ENCODE data around the gene ST6GALNAC6.
A peak's percentile ranks its signal among the peaks of the same experiment; 100 is the strongest.

ST6GALNAC6 gene

GRCh38 chr9:127924736-127925444 is 25.5 kb upstream of the ST6GALNAC6 start:
- peaks cover 21% of the 10 kb centered on the region for H3K4me1 ChIP-seq (ENCODE audit: control insufficient read depth, insufficient read depth, low read length, unreplicated experiment)
- no peak overlapping the region for H3K27ac ChIP-seq (ENCODE audit: low read depth, low read length)
- no peaks in the 10 kb centered on the region for H3K27me3 ChIP-seq (ENCODE audit: insufficient read depth, low read length)
- no peaks in the 10 kb centered on the region for H3K79me2 ChIP-seq (ENCODE audit: control insufficient read depth, insufficient read depth, low read length, unreplicated experiment)
- H3K4me3 ChIP-seq (ENCODE audit: low read depth, low read length), result no peak overlapping the region
- H2AFZ ChIP-seq (ENCODE audit: low read length, unreplicated experiment), result no peak overlapping the region
- no peaks in the 10 kb centered on the region for H3K36me3 ChIP-seq (ENCODE audit: insufficient read depth, low read length)

- H3K27ac ChIP-seq (ENCODE audit: low read depth, low read length), result peak overlapping the region; percentile 95
Observed at GRCh38 chr9:127923771-127924170, 24.4 kb upstream of the ST6GALNAC6 start.

GRCh38 chr9:127923046-127923445 is 23.6 kb upstream of the ST6GALNAC6 start:
- H2AFZ ChIP-seq (ENCODE audit: low read length, unreplicated experiment), result no peak overlapping the region

More at GRCh38 chr9:127923771-127924170, 24.4 kb upstream of the ST6GALNAC6 start:
- no peak overlapping the region for H2AFZ ChIP-seq (ENCODE audit: low read length, unreplicated experiment)
- no peak overlapping the region for H3K4me3 ChIP-seq (ENCODE audit: low read depth, low read length)
- H3K79me2 ChIP-seq (ENCODE audit: control insufficient read depth, insufficient read depth, low read length, unreplicated experiment), result no peaks in the 10 kb centered on the region
- H3K27me3 ChIP-seq (ENCODE audit: insufficient read depth, low read length), result no peaks in the 10 kb centered on the region
- H3K36me3 ChIP-seq (ENCODE audit: insufficient read depth, low read length), result no peaks in the 10 kb centered on the region
- H3K4me1 ChIP-seq (ENCODE audit: control insufficient read depth, insufficient read depth, low read length, unreplicated experiment), result peaks cover 27% of the 10 kb centered on the region

GRCh38 chr9:127921557-127922120 is 22.2 kb upstream of the ST6GALNAC6 start:
- Histone ChIP-seq H3K79me2 (ENCODE audit: control insufficient read depth, insufficient read depth, low read length, unreplicated experiment) (peaks cover under 1% of the 10 kb centered on the region), H2AFZ (ENCODE audit: low read length, unreplicated experiment) (no peak overlapping the region), H3K27ac (ENCODE audit: low read depth, low read length) (no peak overlapping the region), H3K27me3 (ENCODE audit: insufficient read depth, low read length) (no peaks in the 10 kb centered on the region), H3K4me3 (ENCODE audit: low read depth, low read length) (no peak overlapping the region), H3K36me3 (ENCODE audit: insufficient read depth, low read length) (no peaks in the 10 kb centered on the region), H3K4me1 (ENCODE audit: control insufficient read depth, insufficient read depth, low read length, unreplicated experiment) (peaks cover 42% of the 10 kb centered on the region)

More at GRCh38 chr9:127923046-127923445, 23.6 kb upstream of the ST6GALNAC6 start:
- H3K79me2 ChIP-seq (ENCODE audit: control insufficient read depth, insufficient read depth, low read length, unreplicated experiment), result no peaks in the 10 kb centered on the region
- H3K27me3 ChIP-seq (ENCODE audit: insufficient read depth, low read length), result no peaks in the 10 kb centered on the region
- H3K4me3 ChIP-seq (ENCODE audit: low read depth, low read length), result no peak overlapping the region
- H3K36me3 ChIP-seq (ENCODE audit: insufficient read depth, low read length), result no peaks in the 10 kb centered on the region
- peak overlapping the region; percentile 95 for H3K27ac ChIP-seq (ENCODE audit: low read depth, low read length)
- peaks cover 35% of the 10 kb centered on the region for H3K4me1 ChIP-seq (ENCODE audit: control insufficient read depth, insufficient read depth, low read length, unreplicated experiment)

- Histone ChIP-seq H3K4me3 (ENCODE audit: low read depth, low read length) (no peak overlapping the region), H3K27ac (ENCODE audit: low read depth, low read length) (peak overlapping the region; percentile 95), H2AFZ (ENCODE audit: low read length, unreplicated experiment) (no peak overlapping the region), H3K79me2 (ENCODE audit: control insufficient read depth, insufficient read depth, low read length, unreplicated experiment) (peaks cover 9% of the 10 kb centered on the region), H3K36me3 (ENCODE audit: insufficient read depth, low read length) (no peaks in the 10 kb centered on the region), H3K4me1 (ENCODE audit: control insufficient read depth, insufficient read depth, low read length, unreplicated experiment) (peaks cover 44% of the 10 kb centered on the region), H3K27me3 (ENCODE audit: insufficient read depth, low read length) (no peaks in the 10 kb centered on the region)
Observed at GRCh38 chr9:127920794-127921193, 21.4 kb upstream of the ST6GALNAC6 start.

- H3K36me3 ChIP-seq (ENCODE audit: insufficient read depth, low read length), result no peaks in the 10 kb centered on the region
- no peaks in the 10 kb centered on the region for H3K27me3 ChIP-seq (ENCODE audit: insufficient read depth, low read length)
- no peak overlapping the region for H2AFZ ChIP-seq (ENCODE audit: low read length, unreplicated experiment)
- H3K27ac ChIP-seq (ENCODE audit: low read depth, low read length), result peak overlapping the region; percentile 95
- no peak overlapping the region for H3K4me3 ChIP-seq (ENCODE audit: low read depth, low read length)
- H3K79me2 ChIP-seq (ENCODE audit: control insufficient read depth, insufficient read depth, low read length, unreplicated experiment), result peaks cover 22% of the 10 kb centered on the region
- H3K4me1 ChIP-seq (ENCODE audit: control insufficient read depth, insufficient read depth, low read length, unreplicated experiment), result peaks cover 57% of the 10 kb centered on the region
Observed at GRCh38 chr9:127919253-127919815, 19.9 kb upstream of the ST6GALNAC6 start.

- Histone ChIP-seq H3K27ac (ENCODE audit: low read depth, low read length) (peak overlapping the region; percentile 95), H3K36me3 (ENCODE audit: insufficient read depth, low read length) (no peaks in the 10 kb centered on the region), H3K27me3 (ENCODE audit: insufficient read depth, low read length) (no peaks in the 10 kb centered on the region), H3K79me2 (ENCODE audit: control insufficient read depth, insufficient read depth, low read length, unreplicated experiment) (peaks cover 22% of the 10 kb centered on the region), H3K4me3 (ENCODE audit: low read depth, low read length) (no peak overlapping the region; the same call in 1 of the 2 replicates), H3K4me1 (ENCODE audit: control insufficient read depth, insufficient read depth, low read length, unreplicated experiment) (peaks cover 55% of the 10 kb centered on the region), H2AFZ (ENCODE audit: low read length, unreplicated experiment) (no peak overlapping the region)
Observed at GRCh38 chr9:127918183-127919107, 19.0 kb upstream of the ST6GALNAC6 start.

- Histone ChIP-seq H3K79me2 (ENCODE audit: control insufficient read depth, insufficient read depth, low read length, unreplicated experiment) (peaks cover 22% of the 10 kb centered on the region), H2AFZ (ENCODE audit: low read length, unreplicated experiment) (no peak overlapping the region), H3K4me3 (ENCODE audit: low read depth, low read length) (0 out of 2 replicates have a peak overlapping the region, but pooled peaks have one; percentile 52), H3K27ac (ENCODE audit: low read depth, low read length) (peak overlapping the region; percentile 95), H3K27me3 (ENCODE audit: insufficient read depth, low read length) (no peaks in the 10 kb centered on the region), H3K4me1 (ENCODE audit: control insufficient read depth, insufficient read depth, low read length, unreplicated experiment) (peaks cover 48% of the 10 kb centered on the region), H3K36me3 (ENCODE audit: insufficient read depth, low read length) (no peaks in the 10 kb centered on the region)
Observed at GRCh38 chr9:127917603-127918002, 18.2 kb upstream of the ST6GALNAC6 start.

GRCh38 chr9:127916720-127917581 is 17.5 kb upstream of the ST6GALNAC6 start, which contains the start of gene ST6GALNAC4:
TSS of gene ST6GALNAC4 (minus strand) at chr9:127917041. CDS start at chr9:127916419, 622 bp downstream.
- Histone ChIP-seq H3K36me3 (ENCODE audit: insufficient read depth, low read length) (no peaks in the 10 kb centered on the region), H3K27me3 (ENCODE audit: insufficient read depth, low read length) (no peaks in the 10 kb centered on the region), H3K79me2 (ENCODE audit: control insufficient read depth, insufficient read depth, low read length, unreplicated experiment) (peaks cover 23% of the 10 kb centered on the region), H2AFZ (ENCODE audit: low read length, unreplicated experiment) (peak within 1 kb of the TSS; percentile 11), H3K4me1 (ENCODE audit: control insufficient read depth, insufficient read depth, low read length, unreplicated experiment) (peaks cover 48% of the 10 kb centered on the region), H3K27ac (ENCODE audit: low read depth, low read length) (peak within 1 kb of the TSS; percentile 95), H3K4me3 (ENCODE audit: low read depth, low read length) (peak within 1 kb of the TSS; percentile 81)

Measured in ACC112 (cell line).